H1 (cell line): ENCODE measurements around the gene CTSW. TPM values are rescaled to one million over a fixed set of nuclear protein-coding genes. Genes with fewer than 3 reads are reported as not detected.

Experiments
- CBX5 ChIP-seq: fragments of 300-800, 300-1000 bp; sonication (generic); IDR thresholded peaks from 2 replicates; pipeline ENCODE4 v1.7.1; 2016; ENCODE audit warnings: antibody characterized with exemption, low read length, low read depth
- GABPA ChIP-seq: IDR thresholded peaks from 2 replicates; pipeline ENCODE4 v1.6.1; 2011; ENCODE audit warnings: mild to moderate bottlenecking, low read length, moderate library complexity, borderline replicate concordance; ENCODE audit not compliant: insufficient read depth
- MAFK ChIP-seq: IDR thresholded peaks from 2 replicates; pipeline ENCODE4 v1.6.1; 2012; ENCODE audit warnings: low read depth, mild to moderate bottlenecking, improper control_type of control experiment, low read length
- SUZ12 ChIP-seq: fragments of 200-600 bp; sonication (generic); IDR thresholded peaks from 2 replicates; pipeline ENCODE4 v1.6.1; 2012; ENCODE audit warnings: mild to moderate bottlenecking, inconsistent platforms, low read length, moderate library complexity, mixed read lengths
- TAF1 ChIP-seq: IDR thresholded peaks from 2 replicates; pipeline ENCODE4 v1.6.1; 2011; ENCODE audit warnings: mild to moderate bottlenecking, low read depth, low read length
- polyA plus RNA-seq, 7 experiments: library from polyadenylated mRNA; depleted of rRNA in 3 of 7; stranded (reverse) in 5 of 7; unstranded in 2 of 7; fragments of >200 nt in 5 of 7; fragments of 200-250 nt in 2 of 7; gene quantifications; 1 replicate in 5 of 7; 2 replicates in 1 of 7; 4 replicates in 1 of 7; pipeline versions ENCODE4 v1.2.1 to v1.2.3, GENCODE V29; 2011 to 2013; ENCODE audit warnings: missing spikeins in 2 of 7, mixed read lengths in 2 of 7
- total RNA-seq: library from RNA; stranded (reverse); fragmentation: NEBNext Ultra II Directional; extraction: Animal tissue kit (Norgen Biotek cat#: 25700); gene quantifications from 2 replicates; pipeline ENCODE4 v1.2.1, GENCODE V29; 2021
- TF ChIP-seq, protein P1 (sequence below): fragments of 300-600 bp; sonication (generic); IDR thresholded peaks from 2 replicates; pipeline ENCODE4 v1.7.1; 2012; ENCODE audit warnings: low read length, moderate library complexity, mild to moderate bottlenecking, inconsistent platforms; ENCODE audit not compliant: insufficient replicate concordance

CTSW gene
- total and polyA plus RNA-seq, 2 of the 8 experiments (the other 6 are each of a cell fraction or from before 2014, with no cell fraction given), result not detected

DNA sequence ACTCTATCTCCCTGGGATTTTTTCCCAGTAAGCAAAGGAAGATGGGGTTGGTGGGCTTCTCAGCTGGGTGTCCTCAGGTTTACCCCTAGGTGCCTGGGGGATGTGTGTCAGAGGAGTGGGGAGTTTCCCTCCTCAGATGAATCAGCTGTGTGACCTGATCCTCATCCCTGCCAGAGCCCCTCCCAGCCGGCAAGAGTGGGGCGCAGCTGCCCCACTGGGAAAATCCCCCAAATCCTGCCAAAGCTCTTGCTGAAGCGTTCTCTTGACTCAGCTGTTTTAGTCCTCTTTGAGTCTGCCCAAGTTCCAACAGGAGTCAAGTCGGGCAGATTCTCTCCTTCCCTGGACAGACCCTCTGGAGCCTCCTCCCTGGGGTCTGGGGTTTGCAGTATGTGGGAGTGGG lies 33.2 kb downstream of the CTSW start (continued):
- TF ChIP-seq SUZ12 (no peak), GABPA (no peak), MAFK (no peak), TAF1 (no peak), CBX5 (no peak)
- TF ChIP-seq, protein P1, sequence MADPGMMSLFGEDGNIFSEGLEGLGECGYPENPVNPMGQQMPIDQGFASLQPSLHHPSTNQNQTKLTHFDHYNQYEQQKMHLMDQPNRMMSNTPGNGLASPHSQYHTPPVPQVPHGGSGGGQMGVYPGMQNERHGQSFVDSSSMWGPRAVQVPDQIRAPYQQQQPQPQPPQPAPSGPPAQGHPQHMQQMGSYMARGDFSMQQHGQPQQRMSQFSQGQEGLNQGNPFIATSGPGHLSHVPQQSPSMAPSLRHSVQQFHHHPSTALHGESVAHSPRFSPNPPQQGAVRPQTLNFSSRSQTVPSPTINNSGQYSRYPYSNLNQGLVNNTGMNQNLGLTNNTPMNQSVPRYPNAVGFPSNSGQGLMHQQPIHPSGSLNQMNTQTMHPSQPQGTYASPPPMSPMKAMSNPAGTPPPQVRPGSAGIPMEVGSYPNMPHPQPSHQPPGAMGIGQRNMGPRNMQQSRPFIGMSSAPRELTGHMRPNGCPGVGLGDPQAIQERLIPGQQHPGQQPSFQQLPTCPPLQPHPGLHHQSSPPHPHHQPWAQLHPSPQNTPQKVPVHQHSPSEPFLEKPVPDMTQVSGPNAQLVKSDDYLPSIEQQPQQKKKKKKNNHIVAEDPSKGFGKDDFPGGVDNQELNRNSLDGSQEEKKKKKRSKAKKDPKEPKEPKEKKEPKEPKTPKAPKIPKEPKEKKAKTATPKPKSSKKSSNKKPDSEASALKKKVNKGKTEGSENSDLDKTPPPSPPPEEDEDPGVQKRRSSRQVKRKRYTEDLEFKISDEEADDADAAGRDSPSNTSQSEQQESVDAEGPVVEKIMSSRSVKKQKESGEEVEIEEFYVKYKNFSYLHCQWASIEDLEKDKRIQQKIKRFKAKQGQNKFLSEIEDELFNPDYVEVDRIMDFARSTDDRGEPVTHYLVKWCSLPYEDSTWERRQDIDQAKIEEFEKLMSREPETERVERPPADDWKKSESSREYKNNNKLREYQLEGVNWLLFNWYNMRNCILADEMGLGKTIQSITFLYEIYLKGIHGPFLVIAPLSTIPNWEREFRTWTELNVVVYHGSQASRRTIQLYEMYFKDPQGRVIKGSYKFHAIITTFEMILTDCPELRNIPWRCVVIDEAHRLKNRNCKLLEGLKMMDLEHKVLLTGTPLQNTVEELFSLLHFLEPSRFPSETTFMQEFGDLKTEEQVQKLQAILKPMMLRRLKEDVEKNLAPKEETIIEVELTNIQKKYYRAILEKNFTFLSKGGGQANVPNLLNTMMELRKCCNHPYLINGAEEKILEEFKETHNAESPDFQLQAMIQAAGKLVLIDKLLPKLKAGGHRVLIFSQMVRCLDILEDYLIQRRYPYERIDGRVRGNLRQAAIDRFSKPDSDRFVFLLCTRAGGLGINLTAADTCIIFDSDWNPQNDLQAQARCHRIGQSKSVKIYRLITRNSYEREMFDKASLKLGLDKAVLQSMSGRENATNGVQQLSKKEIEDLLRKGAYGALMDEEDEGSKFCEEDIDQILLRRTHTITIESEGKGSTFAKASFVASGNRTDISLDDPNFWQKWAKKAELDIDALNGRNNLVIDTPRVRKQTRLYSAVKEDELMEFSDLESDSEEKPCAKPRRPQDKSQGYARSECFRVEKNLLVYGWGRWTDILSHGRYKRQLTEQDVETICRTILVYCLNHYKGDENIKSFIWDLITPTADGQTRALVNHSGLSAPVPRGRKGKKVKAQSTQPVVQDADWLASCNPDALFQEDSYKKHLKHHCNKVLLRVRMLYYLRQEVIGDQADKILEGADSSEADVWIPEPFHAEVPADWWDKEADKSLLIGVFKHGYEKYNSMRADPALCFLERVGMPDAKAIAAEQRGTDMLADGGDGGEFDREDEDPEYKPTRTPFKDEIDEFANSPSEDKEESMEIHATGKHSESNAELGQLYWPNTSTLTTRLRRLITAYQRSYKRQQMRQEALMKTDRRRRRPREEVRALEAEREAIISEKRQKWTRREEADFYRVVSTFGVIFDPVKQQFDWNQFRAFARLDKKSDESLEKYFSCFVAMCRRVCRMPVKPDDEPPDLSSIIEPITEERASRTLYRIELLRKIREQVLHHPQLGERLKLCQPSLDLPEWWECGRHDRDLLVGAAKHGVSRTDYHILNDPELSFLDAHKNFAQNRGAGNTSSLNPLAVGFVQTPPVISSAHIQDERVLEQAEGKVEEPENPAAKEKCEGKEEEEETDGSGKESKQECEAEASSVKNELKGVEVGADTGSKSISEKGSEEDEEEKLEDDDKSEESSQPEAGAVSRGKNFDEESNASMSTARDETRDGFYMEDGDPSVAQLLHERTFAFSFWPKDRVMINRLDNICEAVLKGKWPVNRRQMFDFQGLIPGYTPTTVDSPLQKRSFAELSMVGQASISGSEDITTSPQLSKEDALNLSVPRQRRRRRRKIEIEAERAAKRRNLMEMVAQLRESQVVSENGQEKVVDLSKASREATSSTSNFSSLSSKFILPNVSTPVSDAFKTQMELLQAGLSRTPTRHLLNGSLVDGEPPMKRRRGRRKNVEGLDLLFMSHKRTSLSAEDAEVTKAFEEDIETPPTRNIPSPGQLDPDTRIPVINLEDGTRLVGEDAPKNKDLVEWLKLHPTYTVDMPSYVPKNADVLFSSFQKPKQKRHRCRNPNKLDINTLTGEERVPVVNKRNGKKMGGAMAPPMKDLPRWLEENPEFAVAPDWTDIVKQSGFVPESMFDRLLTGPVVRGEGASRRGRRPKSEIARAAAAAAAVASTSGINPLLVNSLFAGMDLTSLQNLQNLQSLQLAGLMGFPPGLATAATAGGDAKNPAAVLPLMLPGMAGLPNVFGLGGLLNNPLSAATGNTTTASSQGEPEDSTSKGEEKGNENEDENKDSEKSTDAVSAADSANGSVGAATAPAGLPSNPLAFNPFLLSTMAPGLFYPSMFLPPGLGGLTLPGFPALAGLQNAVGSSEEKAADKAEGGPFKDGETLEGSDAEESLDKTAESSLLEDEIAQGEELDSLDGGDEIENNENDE, result no peak
